ENCODE data around the gene BDP1. TPM values are rescaled to one million over a fixed set of nuclear protein-coding genes. Genes with fewer than 3 reads are reported as not detected.
"Not testable (repeated sequence)": the region's sequence is repeated elsewhere in the genome, so short reads cannot be mapped to it uniquely, and the experiment has no call there.

BDP1 gene
- total RNA-seq, 4 donors from 2014 or later = 30.9 to 69.1 (median 47.5) TPM

DNA sequence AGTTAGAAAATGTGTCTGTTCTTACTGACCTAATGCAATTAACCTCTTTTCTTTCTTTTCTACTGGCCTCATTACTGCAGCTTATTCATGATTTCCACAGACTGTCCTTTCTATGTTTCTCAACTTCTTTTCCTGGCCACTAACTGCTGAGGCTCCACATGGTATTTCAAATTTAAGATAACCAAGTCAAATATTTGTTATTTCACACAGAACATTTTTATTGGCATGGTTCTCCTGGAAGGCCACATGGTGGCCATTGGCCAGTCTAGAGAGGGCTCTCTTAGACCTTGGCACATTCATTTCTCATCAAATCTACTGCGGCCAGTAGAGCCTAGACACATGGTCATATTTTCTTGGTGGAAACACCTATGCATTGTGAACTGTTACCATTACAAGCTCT lies 13.9 kb upstream of the BDP1 start:
- in situ Hi-C loops (cut with MboI; ENCODE audit: low pct_ligation_motif_present in 1 of 4, low pct_unique_long_range_greater_than_20kb in 1 of 4, low sequenced_read_pairs in 3 of 4); H3K4me1 ChIP-seq; H3K36me3 ChIP-seq; H3K27ac ChIP-seq; H3K4me3 ChIP-seq; DNase-seq; intact Hi-C loops (cut with DNase I; ENCODE audit: low total_unique reads); H3K9me3 ChIP-seq: not testable (repeated sequence)
- 93 to 100% methylated on average over 1 of the region's 1 CpG for WGBS, 2 donors (ENCODE audit: low coverage in 1 of 2)
- H3K27me3 ChIP-seq = peaks cover 36% of the 10 kb centered on the region

GRCh38 chr5:71443891-71444290 lies 11.6 kb upstream of the BDP1 start:
- DNase-seq; H3K9me3 ChIP-seq; H3K4me1 ChIP-seq; intact Hi-C loops (cut with DNase I; ENCODE audit: low total_unique reads); in situ Hi-C loops (cut with MboI; ENCODE audit: low pct_ligation_motif_present in 1 of 4, low pct_unique_long_range_greater_than_20kb in 1 of 4, low sequenced_read_pairs in 3 of 4); H3K27ac ChIP-seq; H3K4me3 ChIP-seq; H3K36me3 ChIP-seq: not testable (repeated sequence)
- peaks cover 49% of the 10 kb centered on the region for H3K27me3 ChIP-seq
- 74 to 86% methylated on average over 3 to 4 of the region's 4 CpGs for WGBS, 2 donors (ENCODE audit: low coverage in 1 of 2)

GRCh38 chr5:71445015-71445414 lies 10.4 kb upstream of the BDP1 start:
- H3K36me3 ChIP-seq; H3K4me3 ChIP-seq; H3K9me3 ChIP-seq; in situ Hi-C loops (cut with MboI; ENCODE audit: low pct_ligation_motif_present in 1 of 4, low pct_unique_long_range_greater_than_20kb in 1 of 4, low sequenced_read_pairs in 3 of 4); H3K27ac ChIP-seq; H3K4me1 ChIP-seq; intact Hi-C loops (cut with DNase I; ENCODE audit: low total_unique reads); DNase-seq: not testable (repeated sequence)
- peaks cover 55% of the 10 kb centered on the region for H3K27me3 ChIP-seq
- WGBS, 2 donors (ENCODE audit: low coverage in 1 of 2) = 29 to 43% methylated on average over 1 of the region's 1 CpG

- intact Hi-C loops (cut with DNase I; ENCODE audit: low total_unique reads); H3K4me3 ChIP-seq; H3K4me1 ChIP-seq; H3K36me3 ChIP-seq; in situ Hi-C loops (cut with MboI; ENCODE audit: low pct_ligation_motif_present in 1 of 4, low pct_unique_long_range_greater_than_20kb in 1 of 4, low sequenced_read_pairs in 3 of 4); H3K9me3 ChIP-seq; H3K27ac ChIP-seq; DNase-seq: not testable (repeated sequence)
- H3K27me3 ChIP-seq = peaks cover 61% of the 10 kb centered on the region
- WGBS, 2 donors (ENCODE audit: low coverage in 1 of 2) = 11% methylated on average over 9 of the region's 20 CpGs; no CpG with 5 or more reads in 1 of the 2 donors
Measured at GRCh38 chr5:71445523-71446152, 9.8 kb upstream of the BDP1 start.

GRCh38 chr5:71446540-71447216 lies 8.8 kb upstream of the BDP1 start:
- intact Hi-C loops (cut with DNase I; ENCODE audit: low total_unique reads); DNase-seq; H3K36me3 ChIP-seq; H3K9me3 ChIP-seq; H3K27ac ChIP-seq; in situ Hi-C loops (cut with MboI; ENCODE audit: low pct_ligation_motif_present in 1 of 4, low pct_unique_long_range_greater_than_20kb in 1 of 4, low sequenced_read_pairs in 3 of 4); H3K4me1 ChIP-seq; H3K4me3 ChIP-seq: not testable (repeated sequence)
- peaks cover 66% of the 10 kb centered on the region for H3K27me3 ChIP-seq
- 52 to 63% methylated on average over 8 to 13 of the region's 13 CpGs for WGBS, 2 donors (ENCODE audit: low coverage in 1 of 2)

DNA sequence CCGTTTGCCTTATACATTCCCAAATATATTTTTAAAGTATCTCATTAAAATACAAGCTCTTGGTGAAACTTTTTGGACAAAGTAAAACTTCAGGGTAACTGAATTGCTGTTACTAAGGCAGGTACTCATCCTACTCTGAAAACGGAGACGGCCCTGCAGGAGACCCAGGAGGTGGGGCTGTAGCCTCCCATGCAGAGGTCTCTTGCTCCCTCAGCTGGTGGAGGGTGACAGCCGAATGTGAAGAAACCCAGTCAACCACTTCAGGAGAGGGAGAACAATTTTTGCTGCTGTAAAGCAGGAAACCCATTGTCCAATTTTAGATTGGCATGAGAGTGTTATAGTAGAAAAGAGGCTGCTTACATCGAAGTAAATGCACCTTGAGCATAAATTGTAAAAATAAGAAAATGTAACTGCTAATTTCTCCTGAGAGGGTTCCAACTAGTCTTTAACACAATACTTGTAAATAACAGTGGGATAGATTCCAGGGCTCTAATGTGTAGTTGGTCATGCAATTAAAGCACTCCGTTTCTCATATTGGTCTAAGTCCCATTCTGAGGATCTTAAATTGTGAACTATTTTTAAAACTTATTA lies 8.1 kb upstream of the BDP1 start:
- H3K36me3 ChIP-seq; in situ Hi-C loops (cut with MboI; ENCODE audit: low pct_ligation_motif_present in 1 of 4, low pct_unique_long_range_greater_than_20kb in 1 of 4, low sequenced_read_pairs in 3 of 4): not testable (repeated sequence)
- DNase-seq = peak; percentile 51

More for the DNA sequence above, 8.1 kb upstream of the BDP1 start:
- H3K4me1 ChIP-seq; H3K9me3 ChIP-seq; H3K4me3 ChIP-seq; intact Hi-C loops (cut with DNase I; ENCODE audit: low total_unique reads); H3K27ac ChIP-seq: not testable (repeated sequence)
- H3K27me3 ChIP-seq = peaks cover 62% of the 10 kb centered on the region
- TF ChIP-seq CTCF (IDR thresholded peaks at IDR 0.05) = peak; percentile 11 to 34 (median 26)
- WGBS, 2 donors (ENCODE audit: low coverage in 1 of 2) = 3% methylated on average over 5 of the region's 6 CpGs; no CpG with 5 or more reads in 1 of the 2 donors
